IMR-90 (cell line): ENCODE results near the gene TKTL2. TPM values are rescaled to one million over a fixed set of nuclear protein-coding genes. Genes with fewer than 3 reads are reported as not detected.

Experiments used
- ATAC-seq: fragments of 200-7000 bp; cut with Tn5 transposase; 2 replicates; pipeline ENCODE4 v1.9.1; 2020; ENCODE audit warnings: low read depth, mild to moderate bottlenecking, moderate library complexity
- BruUV-seq: library from RNA; stranded (reverse); fragments of 400-500 nt; replicated peaks from 2 replicates; lab custom pipeline; 2021; lab: Mats Ljungman, UMichigan
- CTCF ChIA-PET: fragments of 300-600 bp; formaldehyde crosslinking; extraction: SDS; loops from one replicate; lab custom pipeline; 2021; ENCODE audit warnings: antibody characterized with exemption; lab: Yijun Ruan, JAX
- POLR2A ChIA-PET: fragments of 300-600 bp; sonication (Branson Sonifier 250); formaldehyde crosslinking; loops from one replicate; lab custom pipeline; 2022; ENCODE audit warnings: antibody characterized with exemption; ENCODE audit not compliant: unreplicated experiment; lab: Charles Lee
- DNase-seq: peaks from one replicate; pipeline ENCODE4 v3.0.0; 2013
- H2AFZ ChIP-seq: replicated peaks from 2 replicates; pipeline ENCODE3; 2013; ENCODE audit warnings: low read length, mild to moderate bottlenecking; ENCODE audit not compliant: poor library complexity
- H2AK5ac ChIP-seq: 2 replicates; pipeline ENCODE4 v1.6.1; 2013; ENCODE audit warnings: low read depth, low read length, inconsistent platforms
- H2AK9ac ChIP-seq: replicated peaks from 2 replicates; pipeline ENCODE3; 2013; ENCODE audit warnings: mild to moderate bottlenecking, low read depth, low read length, moderate library complexity; ENCODE audit not compliant: poor library complexity
- H2BK120ac ChIP-seq: 2 replicates; pipeline ENCODE4 v1.6.1; 2013; ENCODE audit warnings: low read depth, low read length, inconsistent platforms
- H2BK15ac ChIP-seq: 3 replicates; pipeline ENCODE4 v1.6.1; 2013; ENCODE audit warnings: low read depth, low read length, inconsistent platforms
- H2BK20ac ChIP-seq: 2 replicates; pipeline ENCODE4 v1.6.1; 2013; ENCODE audit warnings: low read depth, mild to moderate bottlenecking, inconsistent platforms, low read length, moderate library complexity
- H2BK5ac ChIP-seq: 2 replicates; pipeline ENCODE4 v1.6.1; 2013; ENCODE audit warnings: mild to moderate bottlenecking, low read depth, low read length, inconsistent platforms; ENCODE audit not compliant: poor library complexity, severe bottlenecking
- H3K14ac ChIP-seq: replicated peaks from 2 replicates; pipeline ENCODE4 v1.6.1; 2013; ENCODE audit warnings: low read depth, low read length, inconsistent platforms
- H3K18ac ChIP-seq: 2 replicates; pipeline ENCODE4 v1.6.1; 2013; ENCODE audit warnings: low read depth, low read length, control low read depth
- H3K23ac ChIP-seq: 2 replicates; pipeline ENCODE4 v1.6.1; 2013; ENCODE audit warnings: low read depth, low read length, inconsistent platforms
- H3K27ac ChIP-seq: 2 replicates; pipeline ENCODE4 v1.5.1; 2013; ENCODE audit warnings: mild to moderate bottlenecking, control low read depth, low read length; ENCODE audit not compliant: insufficient read depth
- H3K27me3 ChIP-seq: 2 replicates; pipeline ENCODE4 v1.6.1; 2013; ENCODE audit warnings: low read length; ENCODE audit not compliant: control insufficient read depth, insufficient read depth
- H3K36me3 ChIP-seq: 2 replicates; pipeline ENCODE4 v1.6.1; 2013; ENCODE audit warnings: low read length, mixed read lengths; ENCODE audit not compliant: control insufficient read depth, insufficient read depth
- H3K4ac ChIP-seq: 2 replicates; pipeline ENCODE4 v1.6.1; 2013; ENCODE audit warnings: low read depth, low read length, inconsistent platforms
- H3K4me1 ChIP-seq: 2 replicates; pipeline ENCODE4 v1.6.1; 2013; ENCODE audit warnings: low read length, mixed read lengths; ENCODE audit not compliant: control insufficient read depth, insufficient read depth
- H3K4me2 ChIP-seq: 2 replicates; pipeline ENCODE4 v1.6.1; 2013; ENCODE audit warnings: low read depth, mild to moderate bottlenecking, control low read depth, low read length, moderate library complexity
- H3K4me3 ChIP-seq: 2 replicates; pipeline ENCODE4 v1.5.1; 2013; ENCODE audit warnings: low read depth, mild to moderate bottlenecking, control low read depth, low read length, moderate library complexity; ENCODE audit not compliant: insufficient read depth
- H3K56ac ChIP-seq: 2 replicates; pipeline ENCODE4 v1.6.1; 2013; ENCODE audit warnings: low read length, inconsistent platforms; ENCODE audit not compliant: insufficient read depth; ENCODE audit errors: extremely low read depth
- H3K79me1 ChIP-seq, 2 experiments: 2 replicates each; pipeline ENCODE4 v1.6.1; 2013; ENCODE audit warnings: low read length in 2 of 2, inconsistent platforms in 1 of 2, low read depth in 1 of 2
- H3K9ac ChIP-seq: 2 replicates; pipeline ENCODE4 v1.6.1; 2013; ENCODE audit warnings: low read depth, low read length, control low read depth
- H3K9me1 ChIP-seq: 2 replicates; pipeline ENCODE4 v1.6.1; 2013; ENCODE audit warnings: low read length, inconsistent platforms; ENCODE audit not compliant: insufficient read depth
- H3K9me3 ChIP-seq: 2 replicates; pipeline ENCODE4 v1.6.1; 2013; ENCODE audit warnings: low read length; ENCODE audit not compliant: control insufficient read depth, insufficient read depth
- H4K20me1 ChIP-seq: 2 replicates; pipeline ENCODE4 v1.6.1; 2013; ENCODE audit warnings: low read length, inconsistent platforms; ENCODE audit not compliant: insufficient read depth
- H4K5ac ChIP-seq: 2 replicates; pipeline ENCODE4 v1.6.1; 2013; ENCODE audit warnings: mild to moderate bottlenecking, low read depth, low read length, control low read depth
- H4K8ac ChIP-seq, 2 experiments: 2 replicates each; pipeline ENCODE4 v1.6.1; 2013; ENCODE audit warnings: low read depth in 2 of 2, low read length in 2 of 2, control low read depth in 1 of 2, inconsistent platforms in 1 of 2
- H4K91ac ChIP-seq: 2 replicates; pipeline ENCODE4 v1.6.1; 2013; ENCODE audit warnings: low read depth, low read length, inconsistent platforms; ENCODE audit not compliant: insufficient read depth
- BHLHE40 ChIP-seq: fragments of 150-350 bp; IDR thresholded peaks from 2 replicates; pipeline ENCODE4 v1.6.1; 2016; ENCODE audit warnings: mild to moderate bottlenecking, low read depth, low read length
- CHD1 ChIP-seq: IDR thresholded peaks from 2 replicates; pipeline ENCODE4 v1.6.1; 2012; ENCODE audit warnings: low read depth, low read length, improper control_type of control experiment
- CTCF ChIP-seq: conservative IDR thresholded peaks from 2 replicates; pipeline ENCODE4 v1.5.1; 2012; ENCODE audit warnings: mild to moderate bottlenecking, low read depth, low read length, improper control_type of control experiment
- ELK1 ChIP-seq: fragments of 150-350 bp; IDR thresholded peaks from 2 replicates; pipeline ENCODE4 v1.6.1; 2016; ENCODE audit warnings: low read depth, mild to moderate bottlenecking, low read length, moderate library complexity, borderline replicate concordance
- FOS ChIP-seq: fragments of 150-350 bp; IDR thresholded peaks from 2 replicates; pipeline ENCODE4 v1.6.1; 2016; ENCODE audit warnings: low read depth, low read length
- MAFK ChIP-seq: IDR thresholded peaks from 2 replicates; pipeline ENCODE4 v1.6.1; 2012; ENCODE audit warnings: low read depth, low read length, improper control_type of control experiment
- MAZ ChIP-seq: IDR thresholded peaks from 2 replicates; pipeline ENCODE4 v1.6.1; 2012; ENCODE audit warnings: low read depth, mild to moderate bottlenecking, low read length, improper control_type of control experiment, moderate library complexity, borderline replicate concordance
- MXI1 ChIP-seq: IDR thresholded peaks from 2 replicates; pipeline ENCODE4 v1.6.1; 2012; ENCODE audit warnings: low read depth, mild to moderate bottlenecking, low read length, moderate library complexity, borderline replicate concordance
- NFE2L2 ChIP-seq: fragments of 150-350 bp; IDR thresholded peaks from 2 replicates; pipeline ENCODE4 v1.6.1; 2016; ENCODE audit warnings: low read depth, mild to moderate bottlenecking, low read length
- RAD21 ChIP-seq: IDR thresholded peaks from 2 replicates; pipeline ENCODE4 v1.6.1; 2012; ENCODE audit warnings: low read length, improper control_type of control experiment
- RCOR1 ChIP-seq: IDR thresholded peaks from 2 replicates; pipeline ENCODE4 v1.6.1; 2012; ENCODE audit warnings: mild to moderate bottlenecking, low read length, improper control_type of control experiment; ENCODE audit not compliant: insufficient replicate concordance
- RFX5 ChIP-seq: IDR thresholded peaks from 2 replicates; pipeline ENCODE4 v1.8.0; 2012; ENCODE audit warnings: low read depth, mild to moderate bottlenecking, low read length, moderate library complexity
- SMC3 ChIP-seq: fragments of 150-350 bp; IDR thresholded peaks from 2 replicates; pipeline ENCODE4 v1.6.1; 2016; ENCODE audit warnings: low read depth, mild to moderate bottlenecking, antibody characterized with exemption, low read length, moderate library complexity
- USF2 ChIP-seq: fragments of 150-350 bp; IDR thresholded peaks from 2 replicates; pipeline ENCODE4 v1.6.1; 2017; ENCODE audit warnings: mild to moderate bottlenecking, antibody characterized with exemption, low read length, low read depth
- WGBS, 2 experiments: methylation state at CpG; one replicate each; pipeline versions ENCODE4 v1.1.5 to v1.1.7; 2013; ENCODE audit warnings: missing lambda C conversion rate in 2 of 2; ENCODE audit not compliant: insufficient read length in 1 of 2; ENCODE audit errors: extremely low coverage in 2 of 2; 5-methylcytosine and 5-hydroxymethylcytosine counted together
- dilution Hi-C: fragments of 300-500 bp; cut with HindIII; formaldehyde crosslinking; loops from one replicate; pipeline ENCODE4 v1.14.3; 2018; ENCODE audit warnings: low sequenced_read_pairs; ENCODE audit not compliant: unreplicated experiment
- in situ Hi-C: fragments of 300-500 bp; cut with MboI; formaldehyde crosslinking; loops from 3 replicates; pipeline ENCODE4 v1.14.3; 2019; ENCODE audit warnings: low sequenced_read_pairs, inconsistent platforms, mixed read lengths
- intact Hi-C: fragments of 100-400 bp; cut with micrococcal nuclease; formaldehyde crosslinking; loops from 2 replicates; pipeline ENCODE4 v1.10.0; 2022
- polyA plus RNA-seq, 3 experiments: library from polyadenylated mRNA; depleted of rRNA; stranded (reverse); fragments of >200 nt; gene quantifications; 2 replicates each; pipeline ENCODE4 v1.2.3, GENCODE V29; 2012; ENCODE audit warnings: low replicate concordance in 1 of 3
- total RNA-seq: library from RNA; depleted of rRNA; stranded (reverse); fragments of >200 nt; gene quantifications from 2 replicates; pipeline ENCODE4 v1.2.3, GENCODE V29; 2012

The TKTL2 gene
- total and polyA plus RNA-seq, 2 of the 4 experiments (the other 2 are of a cell fraction), result not detected

- no peak overlapping the region for H3K4me3 ChIP-seq
- ChIA-PET CTCF (interaction anchor here (1.0 kb wide), 1 partner anchor 65 kb away, joined by 4 read pairs; no protein-coding TSS in a partner anchor), POLR2A (no interaction called here)
- no peak overlapping the region for H2BK5ac ChIP-seq
- H2AK9ac ChIP-seq, result no peak overlapping the region
- H3K9ac ChIP-seq, result no peak overlapping the region
- H3K36me3 ChIP-seq, result no peaks in the 10 kb centered on the region
- H2BK15ac ChIP-seq, result no peak overlapping the region
- H3K4me2 ChIP-seq, result no peak overlapping the region
- H3K9me3 ChIP-seq, result no peaks in the 10 kb centered on the region
- no peak overlapping the region for H3K27ac ChIP-seq
- no peak overlapping the region for H3K18ac ChIP-seq
- TF ChIP-seq RFX5, result no peak
- peak; percentile 67 for TF ChIP-seq RAD21
- no peak for TF ChIP-seq ELK1
- peak; percentile 80 for TF ChIP-seq SMC3
- TF ChIP-seq RCOR1, result no peak
- no peak for TF ChIP-seq FOS
- no peak for TF ChIP-seq CHD1
- no peak for TF ChIP-seq MXI1
- no peak for TF ChIP-seq BHLHE40
- no peak for TF ChIP-seq MAFK
- TF ChIP-seq CTCF, result peak; percentile 65
- no peak for TF ChIP-seq NFE2L2
- no peak for TF ChIP-seq MAZ
- TF ChIP-seq USF2, result no peak
- H3K9me1 ChIP-seq, result no peaks in the 10 kb centered on the region
- H3K4ac ChIP-seq, result no peak overlapping the region
- 0% methylated on average over 2 of the region's 4 CpGs; no CpG with 5 or more reads in 1 of the 2 experiments for WGBS, 2 experiments
- no peaks in the 10 kb centered on the region for H4K20me1 ChIP-seq
- no peaks in the 10 kb centered on the region for H3K79me1 ChIP-seq
- H3K4me1 ChIP-seq, result no peaks in the 10 kb centered on the region
- H3K27me3 ChIP-seq, result peaks cover 7% of the 10 kb centered on the region
- no peak overlapping the region for H4K5ac ChIP-seq
- BruUV-seq, result no TSS peak
- no peak overlapping the region for H4K91ac ChIP-seq
- intact Hi-C loops (loop anchor here (1.0 to 5.0 kb wide), 6 partner anchors 59 to 1262 kb away; no protein-coding TSS in a partner anchor), in situ Hi-C loops (no loop called here), dilution Hi-C loops (no loop called here)
- H2BK120ac ChIP-seq, result no peak overlapping the region
- H3K56ac ChIP-seq, result no peak overlapping the region
- H4K8ac ChIP-seq, result no peak overlapping the region
- no peak overlapping the region for H2AK5ac ChIP-seq
- no peak overlapping the region for H3K14ac ChIP-seq
- no peak overlapping the region for H2AFZ ChIP-seq
- DNase-seq (peak; percentile 51), ATAC-seq (peak; percentile 72)
- H2BK20ac ChIP-seq, result no peak overlapping the region
- no peak overlapping the region for H3K23ac ChIP-seq
Observed at GRCh38 chr4:163484906-163485305, 11.4 kb upstream of the TKTL2 start.
